Panc1 (cell line): ENCODE measurements around the gene NUDT7. TPM values are rescaled to one million over a fixed set of nuclear protein-coding genes. Genes with fewer than 3 reads are reported as not detected.

ENCODE experiments used
- ATAC-seq: fragments of 200-7000 bp; cut with Tn5 transposase; 2 replicates; pipeline ENCODE4 v1.9.1; 2020; ENCODE audit warnings: mild to moderate bottlenecking, moderate library complexity
- BruUV-seq: library from RNA; stranded (reverse); fragments of 400-500 nt; replicated peaks from 2 replicates; lab custom pipeline; 2021; lab: Mats Ljungman, UMichigan
- CTCF ChIA-PET: fragments of 300-600 bp; sonication (Branson Sonifier 250); formaldehyde crosslinking; loops from one replicate; lab custom pipeline; 2022; ENCODE audit warnings: antibody characterized with exemption; lab: Charles Lee
- POLR2A ChIA-PET: fragments of 300-600 bp; sonication (Branson Sonifier 250); formaldehyde crosslinking; loops from one replicate; lab custom pipeline; 2022; ENCODE audit warnings: antibody characterized with exemption; lab: Charles Lee
- DNase-seq: peaks from one replicate; pipeline ENCODE4 v3.0.0-alpha.2; 2010; ENCODE audit warnings: low read depth, low spot score
- H3K27ac ChIP-seq: 2 replicates; pipeline ENCODE4 v1.5.1; 2011; ENCODE audit warnings: mild to moderate bottlenecking, low read length, inconsistent platforms
- H3K27me3 ChIP-seq: fragments of 200-500 bp; sonication (Bioruptor generic); 2 replicates; pipeline ENCODE4 v1.6.0; 2014; ENCODE audit warnings: low read length, inconsistent platforms; ENCODE audit not compliant: control insufficient read depth, insufficient read depth
- H3K36me3 ChIP-seq: fragments of 200-500 bp; sonication (Bioruptor generic); 2 replicates; pipeline ENCODE4 v1.5.1; 2014; ENCODE audit warnings: inconsistent platforms, mild to moderate bottlenecking, low read length, moderate library complexity; ENCODE audit not compliant: control insufficient read depth, insufficient read depth
- H3K4me1 ChIP-seq: 2 replicates; pipeline ENCODE4 v1.5.1; 2011; ENCODE audit warnings: inconsistent platforms, mild to moderate bottlenecking, low read length, moderate library complexity; ENCODE audit not compliant: control insufficient read depth, insufficient read depth
- H3K4me3 ChIP-seq, 2 experiments: 2 replicates each; pipeline ENCODE4 v1.5.1; 2011 to 2012; ENCODE audit warnings: low read depth in 2 of 2, low read length in 2 of 2, mild to moderate bottlenecking in 2 of 2, inconsistent platforms in 1 of 2, moderate library complexity in 1 of 2
- H3K9me3 ChIP-seq: fragments of 200-500 bp; sonication (Bioruptor generic); 2 replicates; pipeline ENCODE4 v1.5.1; 2014; ENCODE audit warnings: low read depth, mild to moderate bottlenecking, inconsistent platforms, low read length, moderate library complexity; ENCODE audit not compliant: control insufficient read depth, insufficient read depth
- POLR2AphosphoS5 ChIP-seq: IDR thresholded peaks from 2 replicates; pipeline ENCODE4 v1.6.1; 2012; ENCODE audit warnings: mild to moderate bottlenecking, low read depth, low read length, moderate library complexity
- SIN3A ChIP-seq: IDR thresholded peaks from 2 replicates; pipeline ENCODE4 v1.6.1; 2012; ENCODE audit warnings: low read depth, mild to moderate bottlenecking, low read length, moderate library complexity, borderline replicate concordance; ENCODE audit not compliant: insufficient read depth
- TCF7L2 ChIP-seq: IDR thresholded peaks from 2 replicates; pipeline ENCODE4 v1.6.1; 2011; ENCODE audit warnings: mild to moderate bottlenecking, low read depth, low read length, inconsistent platforms
- in situ Hi-C: cut with HindIII; loops from 2 replicates; pipeline ENCODE4 v1.10.0; 2016; ENCODE audit warnings: low sequenced_read_pairs, low pct_unique_long_range_greater_than_20kb
- intact Hi-C: fragments of 100-400 bp; cut with micrococcal nuclease; formaldehyde crosslinking; loops from one replicate; pipeline ENCODE4 v1.10.0; 2022; ENCODE audit not compliant: unreplicated experiment
- total RNA-seq: library from RNA; stranded (reverse); gene quantifications from one replicate; pipeline ENCODE4 v1.2.1, GENCODE V29; 2021; ENCODE audit not compliant: unreplicated experiment
- TF ChIP-seq, protein P1 (sequence below): fragments of 450-650 bp; IDR thresholded peaks from 2 replicates; pipeline ENCODE4 v1.5.1; 2017; ENCODE audit warnings: mild to moderate bottlenecking
- TF ChIP-seq, protein P2 (sequence below), 2 experiments: IDR thresholded peaks; 2 replicates each; pipeline ENCODE4 v1.6.1; 2011 to 2012; ENCODE audit warnings: low read depth in 2 of 2, control low read depth in 1 of 2, low read length in 1 of 2, mild to moderate bottlenecking in 1 of 2, moderate library complexity in 1 of 2; ENCODE audit not compliant: insufficient read depth in 1 of 2

The NUDT7 gene
- total RNA-seq, 1 experiment from 2014 or later, result 4.7 TPM

DNA sequence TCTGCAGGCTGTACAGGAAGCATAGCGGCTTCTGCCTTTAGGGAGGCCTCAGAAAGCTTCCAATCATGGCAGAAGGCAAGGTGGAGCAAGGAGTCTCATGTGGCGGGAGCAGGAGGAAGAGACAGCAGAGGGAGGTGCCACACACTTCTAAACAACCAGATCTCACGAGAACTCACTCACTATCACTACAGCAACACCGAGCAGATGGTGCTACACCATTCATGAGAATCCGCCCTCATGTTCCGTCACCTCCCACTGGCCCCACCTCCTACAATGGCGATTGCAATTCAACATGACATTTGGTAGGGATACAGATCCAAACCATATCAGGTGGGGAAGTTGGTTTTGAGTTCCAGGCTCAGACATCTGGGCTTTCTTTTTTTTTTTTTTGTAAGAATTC, 31.9 kb upstream of the NUDT7 start:
- intact Hi-C loops, result no loop called here
- no peaks in the 10 kb centered on the region for H3K36me3 ChIP-seq
- DNase-seq (no peak), ATAC-seq (no peak)
- H3K4me3 ChIP-seq, result no peak overlapping the region
- CTCF ChIA-PET, result no interaction called here
- in situ Hi-C loops, result no loop called here
- no peaks in the 10 kb centered on the region for H3K4me1 ChIP-seq
- TF ChIP-seq, protein P1, sequence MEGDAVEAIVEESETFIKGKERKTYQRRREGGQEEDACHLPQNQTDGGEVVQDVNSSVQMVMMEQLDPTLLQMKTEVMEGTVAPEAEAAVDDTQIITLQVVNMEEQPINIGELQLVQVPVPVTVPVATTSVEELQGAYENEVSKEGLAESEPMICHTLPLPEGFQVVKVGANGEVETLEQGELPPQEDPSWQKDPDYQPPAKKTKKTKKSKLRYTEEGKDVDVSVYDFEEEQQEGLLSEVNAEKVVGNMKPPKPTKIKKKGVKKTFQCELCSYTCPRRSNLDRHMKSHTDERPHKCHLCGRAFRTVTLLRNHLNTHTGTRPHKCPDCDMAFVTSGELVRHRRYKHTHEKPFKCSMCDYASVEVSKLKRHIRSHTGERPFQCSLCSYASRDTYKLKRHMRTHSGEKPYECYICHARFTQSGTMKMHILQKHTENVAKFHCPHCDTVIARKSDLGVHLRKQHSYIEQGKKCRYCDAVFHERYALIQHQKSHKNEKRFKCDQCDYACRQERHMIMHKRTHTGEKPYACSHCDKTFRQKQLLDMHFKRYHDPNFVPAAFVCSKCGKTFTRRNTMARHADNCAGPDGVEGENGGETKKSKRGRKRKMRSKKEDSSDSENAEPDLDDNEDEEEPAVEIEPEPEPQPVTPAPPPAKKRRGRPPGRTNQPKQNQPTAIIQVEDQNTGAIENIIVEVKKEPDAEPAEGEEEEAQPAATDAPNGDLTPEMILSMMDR, result no peak
- no peaks in the 10 kb centered on the region for H3K9me3 ChIP-seq
- peaks cover 4% of the 10 kb centered on the region; the same call in 1 of the 2 replicates for H3K27me3 ChIP-seq
- BruUV-seq, result no TSS peak
- POLR2A ChIA-PET, result no interaction called here
- no peak overlapping the region for H3K27ac ChIP-seq

GRCh38 chr16:77692612-77693011, 29.7 kb upstream of the NUDT7 start:
- no peak for ATAC-seq
- CTCF ChIA-PET, result no interaction called here
- Histone ChIP-seq H3K9me3 (no peaks in the 10 kb centered on the region), H3K4me3 (no peak overlapping the region), H3K27ac (no peak overlapping the region), H3K36me3 (no peaks in the 10 kb centered on the region), H3K4me1 (no peaks in the 10 kb centered on the region), H3K27me3 (peaks cover 4% of the 10 kb centered on the region; the same call in 1 of the 2 replicates)
- in situ Hi-C loops, result no loop called here
- POLR2A ChIA-PET, result no interaction called here
- TF ChIP-seq, protein P1, result no peak
- no peak for TF ChIP-seq SIN3A
- intact Hi-C loops, result no loop called here
- no TSS peak for BruUV-seq
- no peak for DNase-seq

- H3K9me3 ChIP-seq, result no peaks in the 10 kb centered on the region
- no peaks in the 10 kb centered on the region for H3K27me3 ChIP-seq
- H3K27ac ChIP-seq, result no peak overlapping the region
- CTCF ChIA-PET, result no interaction called here
- no TSS peak for BruUV-seq
- no peak for DNase-seq
- no peaks in the 10 kb centered on the region for H3K4me1 ChIP-seq
- no peak overlapping the region for H3K4me3 ChIP-seq
- in situ Hi-C loops, result no loop called here
- no peak for ATAC-seq
- POLR2A ChIA-PET, result no interaction called here
- H3K36me3 ChIP-seq, result no peaks in the 10 kb centered on the region
- no peak for TF ChIP-seq SIN3A
- TF ChIP-seq, protein P2, sequence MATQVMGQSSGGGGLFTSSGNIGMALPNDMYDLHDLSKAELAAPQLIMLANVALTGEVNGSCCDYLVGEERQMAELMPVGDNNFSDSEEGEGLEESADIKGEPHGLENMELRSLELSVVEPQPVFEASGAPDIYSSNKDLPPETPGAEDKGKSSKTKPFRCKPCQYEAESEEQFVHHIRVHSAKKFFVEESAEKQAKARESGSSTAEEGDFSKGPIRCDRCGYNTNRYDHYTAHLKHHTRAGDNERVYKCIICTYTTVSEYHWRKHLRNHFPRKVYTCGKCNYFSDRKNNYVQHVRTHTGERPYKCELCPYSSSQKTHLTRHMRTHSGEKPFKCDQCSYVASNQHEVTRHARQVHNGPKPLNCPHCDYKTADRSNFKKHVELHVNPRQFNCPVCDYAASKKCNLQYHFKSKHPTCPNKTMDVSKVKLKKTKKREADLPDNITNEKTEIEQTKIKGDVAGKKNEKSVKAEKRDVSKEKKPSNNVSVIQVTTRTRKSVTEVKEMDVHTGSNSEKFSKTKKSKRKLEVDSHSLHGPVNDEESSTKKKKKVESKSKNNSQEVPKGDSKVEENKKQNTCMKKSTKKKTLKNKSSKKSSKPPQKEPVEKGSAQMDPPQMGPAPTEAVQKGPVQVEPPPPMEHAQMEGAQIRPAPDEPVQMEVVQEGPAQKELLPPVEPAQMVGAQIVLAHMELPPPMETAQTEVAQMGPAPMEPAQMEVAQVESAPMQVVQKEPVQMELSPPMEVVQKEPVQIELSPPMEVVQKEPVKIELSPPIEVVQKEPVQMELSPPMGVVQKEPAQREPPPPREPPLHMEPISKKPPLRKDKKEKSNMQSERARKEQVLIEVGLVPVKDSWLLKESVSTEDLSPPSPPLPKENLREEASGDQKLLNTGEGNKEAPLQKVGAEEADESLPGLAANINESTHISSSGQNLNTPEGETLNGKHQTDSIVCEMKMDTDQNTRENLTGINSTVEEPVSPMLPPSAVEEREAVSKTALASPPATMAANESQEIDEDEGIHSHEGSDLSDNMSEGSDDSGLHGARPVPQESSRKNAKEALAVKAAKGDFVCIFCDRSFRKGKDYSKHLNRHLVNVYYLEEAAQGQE (IDR thresholded peaks at IDR 0.05; ENCODE audit: insufficient read depth in 1 of 2, low read depth in 2 of 2, low read length in 1 of 2), result no peak
- no peak for TF ChIP-seq POLR2AphosphoS5
- TF ChIP-seq, protein P1, result no peak
- TF ChIP-seq TCF7L2, result no peak
- intact Hi-C loops, result no loop called here
These were observed 26.2 kb upstream of the NUDT7 start for GRCh38 chr16:77696149-77696548.
